SHP77 (cell line): ENCODE measurements around the gene RAB8A.
A peak's percentile ranks its signal among the peaks of the same experiment; 100 is the strongest.

ENCODE experiments used
- DNase-seq, 2 experiments: peaks; one replicate each; lab custom pipeline; 2025; lab: John Stamatoyannopoulos, UW

The RAB8A gene

GRCh38 chr19:16142032-16142580 lies 30.4 kb downstream of the RAB8A start:
- no peak for DNase-seq

- peak; percentile 49 to 73 for DNase-seq
These were observed 31.9 kb downstream of the RAB8A start, which contains the start of gene HSH2D for GRCh38 chr19:16143399-16144215. Gene HSH2D, plus strand, starts transcription at chr19:16143685. Its CDS starts 5,066 bp downstream, at chr19:16148751.

- DNase-seq, result no peak
These were observed 32.5 kb downstream of the RAB8A start for GRCh38 chr19:16144216-16144581.

- no peak for DNase-seq
These were observed 34.4 kb downstream of the RAB8A start for GRCh38 chr19:16146112-16146511.

- DNase-seq, result no peak
These were observed 36.9 kb downstream of the RAB8A start for GRCh38 chr19:16148443-16149229.

GRCh38 chr19:16153582-16154336 lies 42.1 kb downstream of the RAB8A start:
- DNase-seq, result no peak

GRCh38 chr19:16154557-16154956 lies 42.9 kb downstream of the RAB8A start:
- DNase-seq, result no peak

GRCh38 chr19:16155128-16155527 lies 43.4 kb downstream of the RAB8A start:
- no peak for DNase-seq

- DNase-seq, result no peak
These were observed 45.2 kb downstream of the RAB8A start for GRCh38 chr19:16156904-16157303.

GRCh38 chr19:16157601-16158000 lies 45.9 kb downstream of the RAB8A start:
- no peak for DNase-seq

- no peak for DNase-seq
These were observed 48.0 kb downstream of the RAB8A start for GRCh38 chr19:16159655-16160054.

- DNase-seq, result no peak
These were observed 48.8 kb downstream of the RAB8A start for GRCh38 chr19:16160445-16160942.

GRCh38 chr19:16160943-16161560 lies 49.4 kb downstream of the RAB8A start:
- no peak for DNase-seq

GRCh38 chr19:16161840-16162239 lies 50.2 kb downstream of the RAB8A start:
- no peak for DNase-seq

GRCh38 chr19:16164222-16164890 lies 52.7 kb downstream of the RAB8A start:
- DNase-seq, result no peak

GRCh38 chr19:16166417-16166816 lies 54.7 kb downstream of the RAB8A start:
- DNase-seq, result no peak

GRCh38 chr19:16167055-16167454 lies 55.4 kb downstream of the RAB8A start:
- no peak for DNase-seq

- no peak for DNase-seq
These were observed 56.9 kb downstream of the RAB8A start for GRCh38 chr19:16168465-16169081.

GRCh38 chr19:16170134-16170533 lies 58.4 kb downstream of the RAB8A start:
- no peak for DNase-seq

- no peak for DNase-seq
These were observed 64.3 kb downstream of the RAB8A start for GRCh38 chr19:16175954-16176353.
